HepG2 (cell line): Measurements from ENCODE around the gene SP6. TPM values are rescaled to one million over a fixed set of nuclear protein-coding genes. Genes with fewer than 3 reads are reported as not detected.

ENCODE experiments used
- GFI1 ChIP-seq: sonication (generic); formaldehyde crosslinking; IDR thresholded peaks from 2 replicates; pipeline ENCODE4 v1.5.0; 2020; ENCODE audit warnings: missing genetic modification reagents, mild to moderate bottlenecking, borderline replicate concordance
- HIVEP1 ChIP-seq: sonication (generic); formaldehyde crosslinking; IDR thresholded peaks from 2 replicates; pipeline ENCODE4 v1.4.0; 2020; ENCODE audit warnings: mild to moderate bottlenecking, missing genetic modification reagents
- IKZF4 ChIP-seq: sonication (generic); formaldehyde crosslinking; IDR thresholded peaks from 2 replicates; pipeline ENCODE4 v1.5.1; 2020; ENCODE audit warnings: borderline replicate concordance, mild to moderate bottlenecking, low read depth, missing genetic modification reagents; ENCODE audit errors: not compliant biosample characterization
- NCOA5 ChIP-seq: sonication (generic); formaldehyde crosslinking; IDR thresholded peaks from 2 replicates; pipeline ENCODE4 v1.4.0; 2020; ENCODE audit warnings: missing genetic modification reagents
- PITX1 ChIP-seq: sonication (generic); formaldehyde crosslinking; IDR thresholded peaks from 2 replicates; pipeline ENCODE4 v1.5.1; 2020; ENCODE audit warnings: mild to moderate bottlenecking, missing genetic modification reagents
- POLR2AphosphoS2 ChIP-seq: IDR thresholded peaks from 2 replicates; pipeline ENCODE4 v1.6.1; 2011; ENCODE audit warnings: low read depth, low read length, improper control_type of control experiment
- RBM39 ChIP-seq: fragments of 200-400 bp; formaldehyde crosslinking; IDR thresholded peaks from one replicate; pipeline ENCODE4 v1.6.1; 2018; ENCODE audit warnings: antibody characterized with exemption, mild to moderate bottlenecking, low read depth, low read length; ENCODE audit not compliant: poor library complexity, severe bottlenecking
- XBP1 ChIP-seq: sonication (generic); formaldehyde crosslinking; IDR thresholded peaks from 2 replicates; pipeline ENCODE4 v1.5.0; 2020; ENCODE audit warnings: missing genetic modification reagents
- ZC3H13 ChIP-seq: sonication (generic); formaldehyde crosslinking; IDR thresholded peaks from 2 replicates; pipeline ENCODE4 v1.8.1; 2023; ENCODE audit warnings: mild to moderate bottlenecking, missing genetic modification reagents, moderate library complexity
- ZNF501 ChIP-seq: sonication (generic); formaldehyde crosslinking; IDR thresholded peaks from 2 replicates; pipeline ENCODE4 v1.5.1; 2020; ENCODE audit warnings: mild to moderate bottlenecking, moderate library complexity, missing genetic modification reagents
- ZNF614 ChIP-seq: IDR thresholded peaks from 2 replicates; pipeline ENCODE4 v1.6.1; 2018; ENCODE audit warnings: missing biosample characterization, missing genetic modification reagents, inconsistent platforms, borderline replicate concordance
- ZNF7 ChIP-seq: IDR thresholded peaks from 2 replicates; pipeline ENCODE4 v1.6.1; 2016; ENCODE audit warnings: missing biosample characterization, missing genetic modification reagents
- ZNF792 ChIP-seq: IDR thresholded peaks from 2 replicates; pipeline ENCODE4 v1.6.1; 2016
- ZNF878 ChIP-seq: sonication (generic); formaldehyde crosslinking; IDR thresholded peaks from 2 replicates; pipeline ENCODE4 v1.8.1; 2023; ENCODE audit warnings: mild to moderate bottlenecking, missing genetic modification reagents, moderate library complexity
- ZNF879 ChIP-seq: sonication (generic); formaldehyde crosslinking; IDR thresholded peaks from 2 replicates; pipeline ENCODE4 v1.8.1; 2023; ENCODE audit warnings: missing genetic modification reagents
- polyA plus RNA-seq, 8 experiments: library from polyadenylated mRNA; depleted of rRNA in 3 of 8; stranded (reverse) in 7 of 8; unstranded in 1 of 8; fragments of >200 nt; fragmentation: Illumina TruSeq in 4 of 8; extraction: Trizol in 4 of 8; gene quantifications; 2 replicates each; pipeline versions ENCODE4 v1.2.1 to v1.2.3, GENCODE V29; 2011 to 2016; ENCODE audit warnings: low read depth in 4 of 8, missing spikeins in 1 of 8, mixed read lengths in 1 of 8; ENCODE audit not compliant: insufficient read depth in 1 of 8
- total RNA-seq, 5 experiments: library from RNA; depleted of rRNA; stranded (reverse); fragments of >200 nt; fragmentation: Illumina TruSeq; extraction: Trizol; gene quantifications; 2 replicates each; pipeline ENCODE4 v1.2.3, GENCODE V29; 2016; ENCODE audit warnings: low read depth in 1 of 5
- TF ChIP-seq, protein P1 (sequence below): sonication (generic); formaldehyde crosslinking; IDR thresholded peaks from 2 replicates; pipeline ENCODE4 v1.8.0; 2022; ENCODE audit warnings: missing genetic modification reagents, mild to moderate bottlenecking, borderline replicate concordance
- TF ChIP-seq, protein P2 (sequence below), 2 experiments: sonication (generic) in 1 of 2; formaldehyde crosslinking in 1 of 2; IDR thresholded peaks; 2 replicates each; pipeline versions ENCODE4 v1.4.0 to v1.6.1; 2016 to 2020; ENCODE audit warnings: borderline replicate concordance in 1 of 2, low read depth in 1 of 2, mild to moderate bottlenecking in 1 of 2, missing genetic modification reagents in 1 of 2
- TF ChIP-seq, protein P3 (sequence below): sonication (generic); formaldehyde crosslinking; IDR thresholded peaks from 2 replicates; pipeline ENCODE4 v1.9.0; 2021; ENCODE audit warnings: missing genetic modification reagents, mild to moderate bottlenecking, borderline replicate concordance

The SP6 gene
- total and polyA plus RNA-seq, 2 of the 13 experiments (the other 11 are each of a cell fraction or from before 2014, with no cell fraction given), result 0.07 TPM

DNA sequence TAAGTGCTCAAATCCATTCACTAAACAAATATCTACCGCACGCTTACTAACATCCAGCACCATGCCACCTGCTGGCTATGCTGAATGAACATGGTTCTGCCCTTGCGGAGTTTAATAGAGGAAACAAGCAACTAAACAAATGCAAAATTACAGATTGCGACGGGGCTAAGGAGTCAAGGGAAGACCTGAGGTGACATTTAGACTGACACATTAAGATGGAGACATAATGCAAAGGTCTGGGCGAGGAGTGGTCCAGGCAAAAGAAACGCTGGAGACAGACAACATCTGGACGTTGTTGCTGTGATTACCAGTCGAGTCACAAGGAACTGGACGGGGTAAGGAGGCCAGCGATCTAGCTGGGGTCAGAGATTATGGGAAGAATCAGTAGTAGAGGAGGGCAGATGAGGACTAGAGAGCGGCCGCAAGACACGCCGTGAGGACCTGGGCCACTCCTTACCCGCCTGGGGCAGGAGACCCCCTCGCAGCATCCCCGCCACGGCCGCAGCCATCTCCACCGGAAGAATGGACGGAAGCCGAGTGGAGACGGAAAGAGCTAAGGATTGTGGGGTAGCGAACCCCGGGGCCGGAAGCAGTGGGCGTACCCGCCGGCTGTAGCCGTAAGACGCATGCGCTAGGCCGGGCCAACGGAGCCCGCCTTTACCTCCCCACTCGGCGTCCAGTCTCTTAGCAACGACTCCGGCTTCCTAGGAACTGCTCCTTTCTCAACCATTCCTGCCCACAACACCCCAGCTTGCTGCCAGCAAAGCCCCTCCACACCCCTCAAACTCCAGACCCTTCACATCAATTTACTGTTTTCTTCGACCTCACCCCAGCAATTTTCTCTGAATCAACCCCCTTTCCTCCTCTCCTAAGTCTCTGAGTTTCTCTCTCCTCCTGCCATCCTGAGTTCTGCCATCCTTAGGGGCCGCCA lies 19.7 kb downstream of the SP6 start, which contains the start of the genes LRRC46 and MRPL10 (continued):
- no peak for TF ChIP-seq ZC3H13 (CRISPR knock-in tag)
- peak; percentile 63; the same call in 1 of the 2 replicates for TF ChIP-seq GFI1 (CRISPR knock-in tag)
- no peak for TF ChIP-seq ZNF879 (CRISPR knock-in tag)
- peak; percentile 87; the same call in 1 of the 2 replicates for TF ChIP-seq ZNF614 (CRISPR knock-in tag)
- TF ChIP-seq, protein P1, sequence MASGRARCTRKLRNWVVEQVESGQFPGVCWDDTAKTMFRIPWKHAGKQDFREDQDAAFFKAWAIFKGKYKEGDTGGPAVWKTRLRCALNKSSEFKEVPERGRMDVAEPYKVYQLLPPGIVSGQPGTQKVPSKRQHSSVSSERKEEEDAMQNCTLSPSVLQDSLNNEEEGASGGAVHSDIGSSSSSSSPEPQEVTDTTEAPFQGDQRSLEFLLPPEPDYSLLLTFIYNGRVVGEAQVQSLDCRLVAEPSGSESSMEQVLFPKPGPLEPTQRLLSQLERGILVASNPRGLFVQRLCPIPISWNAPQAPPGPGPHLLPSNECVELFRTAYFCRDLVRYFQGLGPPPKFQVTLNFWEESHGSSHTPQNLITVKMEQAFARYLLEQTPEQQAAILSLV, result peak; percentile 98
- TF ChIP-seq NCOA5 (CRISPR knock-in tag), result no peak
- peak; percentile 91 for TF ChIP-seq IKZF4 (CRISPR knock-in tag)
- no peak for TF ChIP-seq ZNF7 (CRISPR knock-in tag)
- peak; percentile 86 for TF ChIP-seq PITX1 (CRISPR knock-in tag)
- TF ChIP-seq ZNF501 (CRISPR knock-in tag), result peak; percentile 91; the same call in 1 of the 2 replicates
- TF ChIP-seq ZNF792 (CRISPR knock-in tag), result peak; percentile 80
- peak; percentile 87 for TF ChIP-seq RBM39
- TF ChIP-seq POLR2AphosphoS2, result no peak
- TF ChIP-seq, protein P2, sequence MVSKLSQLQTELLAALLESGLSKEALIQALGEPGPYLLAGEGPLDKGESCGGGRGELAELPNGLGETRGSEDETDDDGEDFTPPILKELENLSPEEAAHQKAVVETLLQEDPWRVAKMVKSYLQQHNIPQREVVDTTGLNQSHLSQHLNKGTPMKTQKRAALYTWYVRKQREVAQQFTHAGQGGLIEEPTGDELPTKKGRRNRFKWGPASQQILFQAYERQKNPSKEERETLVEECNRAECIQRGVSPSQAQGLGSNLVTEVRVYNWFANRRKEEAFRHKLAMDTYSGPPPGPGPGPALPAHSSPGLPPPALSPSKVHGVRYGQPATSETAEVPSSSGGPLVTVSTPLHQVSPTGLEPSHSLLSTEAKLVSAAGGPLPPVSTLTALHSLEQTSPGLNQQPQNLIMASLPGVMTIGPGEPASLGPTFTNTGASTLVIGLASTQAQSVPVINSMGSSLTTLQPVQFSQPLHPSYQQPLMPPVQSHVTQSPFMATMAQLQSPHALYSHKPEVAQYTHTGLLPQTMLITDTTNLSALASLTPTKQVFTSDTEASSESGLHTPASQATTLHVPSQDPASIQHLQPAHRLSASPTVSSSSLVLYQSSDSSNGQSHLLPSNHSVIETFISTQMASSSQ (IDR thresholded peaks at IDR 0.05; ENCODE audit: low read depth), result peak; percentile 30; the same call in 1 of the 2 replicates
- TF ChIP-seq, protein P2 (CRISPR knock-in tag; IDR thresholded peaks at IDR 0.05; ENCODE audit: borderline replicate concordance), result peak; percentile 55; the same call in 1 of the 2 replicates
- TF ChIP-seq HIVEP1 (CRISPR knock-in tag), result peak; percentile 46; the same call in 1 of the 2 replicates
- TF ChIP-seq XBP1, result no peak
- TF ChIP-seq ZNF878 (CRISPR knock-in tag), result no peak
- TF ChIP-seq, protein P3, sequence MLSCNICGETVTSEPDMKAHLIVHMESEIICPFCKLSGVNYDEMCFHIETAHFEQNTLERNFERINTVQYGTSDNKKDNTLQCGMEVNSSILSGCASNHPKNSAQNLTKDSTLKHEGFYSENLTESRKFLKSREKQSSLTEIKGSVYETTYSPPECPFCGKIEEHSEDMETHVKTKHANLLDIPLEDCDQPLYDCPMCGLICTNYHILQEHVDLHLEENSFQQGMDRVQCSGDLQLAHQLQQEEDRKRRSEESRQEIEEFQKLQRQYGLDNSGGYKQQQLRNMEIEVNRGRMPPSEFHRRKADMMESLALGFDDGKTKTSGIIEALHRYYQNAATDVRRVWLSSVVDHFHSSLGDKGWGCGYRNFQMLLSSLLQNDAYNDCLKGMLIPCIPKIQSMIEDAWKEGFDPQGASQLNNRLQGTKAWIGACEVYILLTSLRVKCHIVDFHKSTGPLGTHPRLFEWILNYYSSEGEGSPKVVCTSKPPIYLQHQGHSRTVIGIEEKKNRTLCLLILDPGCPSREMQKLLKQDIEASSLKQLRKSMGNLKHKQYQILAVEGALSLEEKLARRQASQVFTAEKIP (CRISPR knock-in tag), result no peak
